ENCODE results near the gene SIK3.

The SIK3 gene

DNA sequence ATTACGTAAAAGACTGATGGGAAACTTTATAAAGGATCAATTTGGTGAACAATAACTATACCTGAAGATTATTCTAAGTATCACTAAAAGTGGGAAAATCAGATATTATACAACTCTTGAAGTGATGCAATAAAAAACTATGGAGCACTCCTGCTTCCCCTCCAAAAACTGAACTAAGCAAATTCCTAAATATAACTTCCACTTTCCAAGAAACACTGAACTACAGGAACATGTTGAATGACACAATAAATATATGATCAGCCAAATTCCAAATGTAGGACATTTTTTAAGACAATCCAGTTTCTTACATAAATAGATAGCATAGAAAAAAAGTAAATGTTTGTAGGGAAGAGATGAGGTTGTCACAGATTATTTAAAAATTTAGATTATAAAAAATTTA, 158.7 kb downstream of the SIK3 start:
- no peak for DNase-seq (ENCODE audit: extremely low read depth, low read depth)
- TF ChIP-seq, protein P1, sequence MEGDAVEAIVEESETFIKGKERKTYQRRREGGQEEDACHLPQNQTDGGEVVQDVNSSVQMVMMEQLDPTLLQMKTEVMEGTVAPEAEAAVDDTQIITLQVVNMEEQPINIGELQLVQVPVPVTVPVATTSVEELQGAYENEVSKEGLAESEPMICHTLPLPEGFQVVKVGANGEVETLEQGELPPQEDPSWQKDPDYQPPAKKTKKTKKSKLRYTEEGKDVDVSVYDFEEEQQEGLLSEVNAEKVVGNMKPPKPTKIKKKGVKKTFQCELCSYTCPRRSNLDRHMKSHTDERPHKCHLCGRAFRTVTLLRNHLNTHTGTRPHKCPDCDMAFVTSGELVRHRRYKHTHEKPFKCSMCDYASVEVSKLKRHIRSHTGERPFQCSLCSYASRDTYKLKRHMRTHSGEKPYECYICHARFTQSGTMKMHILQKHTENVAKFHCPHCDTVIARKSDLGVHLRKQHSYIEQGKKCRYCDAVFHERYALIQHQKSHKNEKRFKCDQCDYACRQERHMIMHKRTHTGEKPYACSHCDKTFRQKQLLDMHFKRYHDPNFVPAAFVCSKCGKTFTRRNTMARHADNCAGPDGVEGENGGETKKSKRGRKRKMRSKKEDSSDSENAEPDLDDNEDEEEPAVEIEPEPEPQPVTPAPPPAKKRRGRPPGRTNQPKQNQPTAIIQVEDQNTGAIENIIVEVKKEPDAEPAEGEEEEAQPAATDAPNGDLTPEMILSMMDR (IDR thresholded peaks at IDR 0.05; ENCODE audit: low read depth, low read length), result no peak

- TF ChIP-seq, protein P1 (IDR thresholded peaks at IDR 0.05; ENCODE audit: low read depth, low read length), result no peak
- no peak for DNase-seq (ENCODE audit: extremely low read depth, low read depth)
Observed at GRCh38 chr11:116938471-116939070, 159.7 kb downstream of the SIK3 start.

DNA sequence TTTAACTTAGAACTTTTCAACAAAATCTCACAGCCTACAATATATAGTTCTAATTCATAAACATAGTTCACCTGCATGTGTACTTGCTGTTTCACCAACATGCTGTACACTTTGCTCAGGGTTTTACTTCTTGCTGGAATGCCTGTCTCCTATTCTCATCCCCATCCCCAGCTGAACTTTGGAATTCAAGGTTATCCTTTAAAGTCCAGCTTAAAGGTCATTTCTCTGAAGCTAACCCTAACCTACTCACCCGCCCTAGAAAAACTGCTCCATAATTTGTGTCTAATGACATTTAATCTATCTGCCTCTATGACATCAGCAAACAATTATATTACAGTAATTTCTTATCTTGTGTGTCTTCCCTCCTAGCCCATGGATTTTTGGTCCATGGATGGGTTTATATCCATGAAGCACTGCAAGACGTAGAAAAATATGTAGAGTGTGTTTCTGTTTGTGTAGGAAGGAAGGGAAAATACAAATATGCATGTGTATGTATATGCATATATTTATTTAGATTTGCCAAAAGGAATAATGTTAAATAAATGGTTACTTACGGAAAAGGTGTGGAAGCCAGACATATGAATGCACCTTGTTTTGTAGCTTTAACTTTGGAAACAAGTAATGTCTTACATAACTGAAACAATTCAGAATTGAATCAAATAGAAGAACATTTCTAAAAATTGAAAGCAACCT, 161.3 kb downstream of the SIK3 start:
- DNase-seq (ENCODE audit: extremely low read depth, low read depth), result no peak
- TF ChIP-seq, protein P1 (IDR thresholded peaks at IDR 0.05; ENCODE audit: low read depth, low read length), result no peak

DNA sequence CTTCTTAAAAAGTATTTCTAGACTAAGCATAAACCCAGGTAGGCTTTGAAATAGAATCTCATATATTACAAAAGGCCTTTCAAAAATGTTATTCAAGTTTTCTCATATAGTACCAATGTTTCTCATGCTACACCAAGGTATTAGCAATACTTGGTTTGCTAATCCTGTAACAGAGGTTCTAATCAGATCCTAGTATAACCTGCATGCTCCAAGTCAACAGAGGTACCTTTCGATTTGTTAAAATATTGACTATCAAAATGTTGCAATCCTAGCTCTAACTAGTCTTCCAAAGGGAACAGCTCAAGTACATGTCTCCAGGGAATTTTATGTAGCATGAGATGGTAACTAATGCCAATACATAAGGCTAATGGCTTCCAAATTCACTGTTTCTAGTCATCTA, 162.7 kb downstream of the SIK3 start:
- no peak for DNase-seq (ENCODE audit: extremely low read depth, low read depth)
- TF ChIP-seq, protein P1 (IDR thresholded peaks at IDR 0.05; ENCODE audit: low read depth, low read length), result no peak

GRCh38 chr11:116935089-116935488, 163.1 kb downstream of the SIK3 start:
- TF ChIP-seq, protein P1 (IDR thresholded peaks at IDR 0.05; ENCODE audit: low read depth, low read length), result no peak
- no peak for DNase-seq (ENCODE audit: extremely low read depth, low read depth)

DNA sequence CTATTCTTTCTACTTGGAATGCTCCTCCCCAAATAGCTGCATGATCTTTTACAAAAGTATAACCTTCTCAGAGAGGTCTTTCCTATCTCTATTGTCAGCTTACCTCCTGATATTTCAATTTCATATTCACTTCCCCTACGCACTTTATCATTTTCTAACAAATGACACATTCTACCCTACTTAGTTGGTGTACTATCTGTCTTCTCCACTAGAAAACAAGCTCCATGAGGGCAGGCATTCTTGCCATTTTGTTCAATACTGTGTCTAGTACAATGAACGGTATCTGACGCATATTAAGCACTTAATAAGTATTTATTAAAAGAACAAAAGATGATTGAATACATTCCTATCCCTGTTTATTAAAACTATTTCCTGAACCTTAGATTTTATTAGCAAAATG, 164.3 kb downstream of the SIK3 start:
- TF ChIP-seq, protein P1 (IDR thresholded peaks at IDR 0.05; ENCODE audit: low read depth, low read length), result no peak
- no peak for DNase-seq (ENCODE audit: extremely low read depth, low read depth)

- no peak for DNase-seq (ENCODE audit: extremely low read depth, low read depth)
- TF ChIP-seq, protein P1 (IDR thresholded peaks at IDR 0.05; ENCODE audit: low read depth, low read length), result no peak
Observed at GRCh38 chr11:116932181-116932580, 166.0 kb downstream of the SIK3 start.

Measured in AG09319 (cell line).